HG03460 (cell line): ENCODE results near the gene TCF7.

Experiments
- ATAC-seq: cut with Tn5 transposase; IDR thresholded peaks from one replicate; pipeline ENCODE4 v1.9.1; 2021; ENCODE audit not compliant: unreplicated experiment

The TCF7 gene

DNA sequence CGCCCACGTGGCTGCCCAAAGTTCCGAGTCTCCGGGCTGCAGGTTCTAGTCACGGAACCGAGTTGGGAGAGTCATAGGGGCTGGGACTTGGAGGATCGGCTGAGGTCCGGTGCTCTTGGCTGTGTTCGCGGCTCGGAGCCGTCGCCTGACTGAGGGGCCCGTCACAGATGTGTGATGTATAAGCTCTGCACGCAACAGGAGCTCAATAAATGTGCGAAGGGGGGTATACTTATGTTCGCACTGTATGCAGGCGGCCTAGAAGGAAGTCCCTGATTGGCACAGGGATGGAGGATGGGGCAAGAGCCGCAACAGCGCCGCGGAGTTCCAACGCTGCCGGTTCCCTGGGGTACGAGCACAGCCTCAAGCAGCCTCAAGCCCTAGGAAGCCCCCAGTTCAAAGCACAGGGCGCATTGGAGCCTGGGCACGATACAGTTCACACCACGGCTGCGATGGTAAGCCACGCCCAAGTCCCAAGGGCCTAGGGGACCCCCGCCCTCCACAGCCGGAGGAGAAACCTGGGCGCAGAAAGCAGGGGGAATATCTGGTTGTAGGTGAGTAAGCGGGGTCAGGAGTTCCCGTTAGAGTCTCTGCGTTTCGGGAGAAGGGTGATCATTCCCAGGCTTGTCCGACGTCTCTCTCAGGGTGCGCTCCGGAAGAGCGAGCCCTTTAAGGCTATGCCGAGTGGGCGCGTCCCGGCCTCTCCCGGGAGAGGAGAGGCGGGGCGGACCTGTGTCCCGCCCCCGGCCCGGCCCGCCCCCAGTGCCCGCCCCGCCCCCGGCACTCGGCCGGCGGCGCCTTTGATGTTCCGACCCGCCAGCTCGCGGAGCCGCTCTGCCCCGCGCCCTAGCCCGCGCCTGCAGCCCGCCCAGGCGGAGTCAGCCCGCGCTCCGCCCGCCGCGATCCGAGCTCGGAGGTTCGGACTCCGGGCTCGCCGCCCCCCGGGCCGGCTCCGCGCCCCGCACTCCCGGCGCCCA lies at the start of gene TCF7:
TSS of gene TCF7 (plus strand) at position 780 of the 974 bp plus-strand sequence. CDS start 226 bp downstream, outside the sequence.
- peak; percentile 74 for ATAC-seq

DNA sequence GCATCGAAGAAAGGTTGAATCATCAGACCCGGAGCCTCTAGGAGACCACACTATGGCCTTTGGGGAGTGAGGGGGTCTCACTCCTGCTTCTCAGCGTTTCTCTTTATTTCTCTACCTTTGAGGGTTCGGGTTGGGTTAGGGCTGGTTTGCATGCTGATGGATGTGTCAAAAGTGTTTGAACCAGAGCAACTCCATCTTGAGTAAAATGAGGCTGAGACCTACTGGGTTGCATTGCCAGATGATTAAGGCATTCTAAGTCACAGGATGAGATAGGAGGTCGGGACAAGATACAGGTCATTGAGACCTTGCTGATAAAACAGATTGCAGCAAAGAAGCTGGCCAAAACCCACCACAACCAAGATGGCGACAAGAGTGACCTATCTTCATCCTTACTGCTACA lies 44.9 kb upstream of the TCF7 start:
- ATAC-seq, result no peak

DNA sequence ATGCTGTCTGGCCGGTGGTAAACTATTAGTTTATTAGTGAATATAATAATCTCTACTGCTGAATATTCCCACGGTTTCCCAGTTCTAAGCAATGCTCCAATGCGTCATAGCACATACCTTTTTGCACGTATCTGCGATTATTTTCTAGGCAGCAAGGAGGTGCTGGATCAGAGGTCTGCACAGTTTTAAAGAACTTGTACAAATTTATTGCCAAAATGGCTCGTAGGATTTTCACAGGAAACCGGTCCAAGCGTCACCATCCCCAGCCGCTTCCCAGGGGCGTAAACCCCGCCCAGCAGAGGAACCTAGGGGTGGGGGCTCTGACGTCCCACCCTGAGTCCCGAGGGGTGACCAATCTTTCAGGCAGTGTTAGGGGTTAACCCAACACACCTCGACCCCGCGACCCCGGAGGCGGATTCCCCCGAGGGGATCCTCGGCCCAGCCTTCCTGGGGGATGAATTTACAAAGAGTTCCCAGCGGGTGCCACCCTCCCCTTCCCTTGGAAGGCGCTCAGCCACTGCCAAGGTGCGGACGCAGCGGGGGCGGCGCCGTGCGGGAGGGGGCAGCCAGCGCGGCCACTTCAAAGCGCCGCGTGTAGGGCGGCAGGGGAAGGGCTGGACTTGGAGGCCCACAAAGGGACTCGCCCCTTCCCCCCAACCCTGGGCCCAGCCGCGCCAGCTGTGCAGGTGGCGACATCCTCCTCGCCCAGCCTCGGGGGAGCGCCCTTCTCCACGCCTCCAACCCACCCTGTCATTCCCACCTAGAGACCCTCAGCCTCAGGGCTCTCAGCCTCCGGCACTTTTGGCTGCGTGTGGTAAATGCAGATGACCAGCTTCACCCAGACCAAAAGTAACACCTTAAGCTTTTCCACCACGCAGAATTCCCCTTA lies 43.5 kb upstream of the TCF7 start:
- no peak for ATAC-seq

DNA sequence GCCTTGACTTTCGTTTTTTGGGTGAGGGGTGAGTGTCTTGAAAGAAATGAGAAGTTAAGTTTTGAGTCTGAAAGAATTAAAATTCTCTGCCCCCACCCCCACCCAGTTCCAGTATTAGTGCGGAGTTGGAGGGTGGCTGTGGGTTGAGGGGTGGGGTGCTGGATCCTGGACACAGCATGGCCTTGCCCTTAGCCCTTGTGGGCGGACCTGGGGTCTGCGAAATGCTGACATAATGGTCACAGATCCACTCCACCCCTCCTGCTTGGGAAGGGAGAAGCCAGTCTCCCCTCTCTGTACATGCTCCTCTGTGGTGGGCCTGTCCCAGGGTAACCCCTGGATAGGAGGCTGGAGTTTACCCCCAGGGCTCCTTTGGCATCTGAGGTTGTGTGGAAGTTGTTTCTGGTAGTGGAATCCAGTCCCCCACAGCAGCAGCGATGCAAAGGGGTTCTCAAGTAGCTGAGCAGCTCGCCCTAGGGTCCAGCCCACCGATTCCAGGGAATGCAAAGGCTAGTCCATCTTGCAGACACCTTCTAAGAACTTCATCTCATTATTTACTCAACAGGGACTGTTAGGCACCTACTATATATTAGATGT lies 42.8 kb upstream of the TCF7 start:
- ATAC-seq, result no peak

DNA sequence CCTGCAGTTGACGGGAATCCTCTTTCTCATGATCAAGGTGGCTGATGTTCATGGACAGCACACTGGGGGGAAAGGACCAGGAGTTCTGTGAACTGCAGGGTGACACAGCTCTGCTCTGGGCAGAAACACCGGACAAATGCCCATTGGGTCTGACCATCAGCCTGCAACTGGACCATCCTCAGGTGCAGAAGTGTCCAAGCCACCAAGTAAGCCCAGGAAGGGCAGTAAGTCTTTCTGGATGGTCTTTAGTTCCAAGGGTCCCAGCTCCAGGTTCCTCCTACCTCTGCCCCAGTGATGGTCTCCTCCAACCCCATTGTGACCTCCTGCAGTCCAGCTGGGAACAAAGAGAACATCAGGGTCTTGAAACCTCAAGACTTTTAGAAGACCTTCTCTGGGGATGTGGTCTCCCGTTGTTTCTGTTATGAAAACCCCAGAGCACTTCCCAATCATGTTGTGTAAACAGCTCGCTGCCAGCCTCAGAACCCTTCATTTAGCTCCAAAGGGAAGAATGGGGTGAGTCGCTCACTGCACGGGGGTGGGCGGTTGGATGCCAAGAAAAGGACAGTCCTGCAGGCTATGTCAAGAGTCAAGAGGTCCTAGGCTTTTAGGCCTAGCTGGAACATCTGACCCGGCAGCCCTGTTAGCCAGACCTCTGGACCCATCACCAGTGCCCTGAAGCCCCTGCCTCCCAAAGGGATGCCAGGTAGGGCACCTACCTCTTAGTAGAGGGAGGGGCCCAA lies 41.8 kb upstream of the TCF7 start:
- no peak for ATAC-seq

DNA sequence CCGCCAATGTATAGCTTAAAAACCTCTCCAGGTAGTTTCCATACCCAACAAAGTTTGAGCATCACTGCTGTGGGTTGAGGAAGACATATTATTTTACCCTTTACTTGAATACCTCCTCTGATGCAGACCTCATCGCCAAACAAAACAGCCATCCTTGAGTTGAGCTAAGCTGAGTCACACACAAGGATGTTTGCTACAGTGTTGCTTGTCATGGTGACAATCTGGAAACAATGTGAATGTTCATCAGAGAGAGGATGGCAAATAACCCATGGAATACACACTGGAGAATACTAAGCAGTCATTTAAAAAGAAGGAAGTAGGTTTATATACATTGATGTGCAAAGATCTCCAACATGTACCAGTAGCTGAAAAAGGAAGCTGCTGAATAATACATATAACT lies 41.1 kb upstream of the TCF7 start:
- ATAC-seq, result no peak

DNA sequence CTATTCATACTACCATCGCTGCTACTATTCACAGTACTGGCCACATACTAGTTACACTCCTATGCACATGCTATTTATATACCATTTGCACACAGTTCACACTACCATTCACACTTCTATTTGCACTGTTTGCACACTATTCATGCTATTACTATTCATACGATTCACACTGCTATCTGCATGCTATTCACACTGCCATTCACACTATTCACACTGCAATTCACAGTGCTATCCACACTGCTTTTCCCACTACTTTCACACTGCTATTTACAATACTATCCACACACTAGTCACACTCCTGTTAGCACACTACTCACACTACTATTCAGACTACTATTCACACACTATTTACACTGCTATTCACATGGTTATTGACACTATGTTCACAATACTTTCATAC lies 39.4 kb upstream of the TCF7 start:
- no peak for ATAC-seq

DNA sequence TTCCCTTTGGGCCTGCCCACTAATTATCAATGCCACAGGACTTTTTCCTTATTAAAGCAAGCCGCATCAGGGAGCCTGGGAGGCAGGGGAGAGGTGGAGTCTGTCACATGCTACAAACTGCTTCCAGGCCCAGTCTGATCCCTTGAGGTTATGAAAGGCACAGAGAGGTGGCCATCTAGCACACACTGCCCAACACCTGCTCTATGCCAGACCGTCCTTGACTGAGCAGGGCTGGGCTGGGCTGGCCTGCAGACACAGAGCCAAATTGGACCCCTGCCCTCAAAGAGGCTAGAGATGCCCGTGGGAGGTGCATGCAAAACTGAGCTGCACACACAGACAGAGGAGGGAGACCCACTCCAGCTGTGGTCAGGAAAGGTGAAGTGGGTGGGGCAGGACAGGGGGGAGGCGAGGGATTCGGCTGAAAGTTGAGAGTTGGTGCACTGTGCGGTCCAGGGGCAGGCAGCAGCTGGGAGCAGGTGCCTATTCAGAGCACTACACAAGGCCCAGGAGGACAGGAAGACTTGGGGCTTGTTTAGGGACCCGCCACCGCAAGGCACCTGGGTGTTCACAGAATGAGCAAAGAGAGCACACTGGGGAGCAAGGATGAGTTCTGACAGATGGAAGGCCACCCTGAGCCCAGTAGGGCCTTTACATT lies 36.4 kb upstream of the TCF7 start:
- no peak for ATAC-seq

DNA sequence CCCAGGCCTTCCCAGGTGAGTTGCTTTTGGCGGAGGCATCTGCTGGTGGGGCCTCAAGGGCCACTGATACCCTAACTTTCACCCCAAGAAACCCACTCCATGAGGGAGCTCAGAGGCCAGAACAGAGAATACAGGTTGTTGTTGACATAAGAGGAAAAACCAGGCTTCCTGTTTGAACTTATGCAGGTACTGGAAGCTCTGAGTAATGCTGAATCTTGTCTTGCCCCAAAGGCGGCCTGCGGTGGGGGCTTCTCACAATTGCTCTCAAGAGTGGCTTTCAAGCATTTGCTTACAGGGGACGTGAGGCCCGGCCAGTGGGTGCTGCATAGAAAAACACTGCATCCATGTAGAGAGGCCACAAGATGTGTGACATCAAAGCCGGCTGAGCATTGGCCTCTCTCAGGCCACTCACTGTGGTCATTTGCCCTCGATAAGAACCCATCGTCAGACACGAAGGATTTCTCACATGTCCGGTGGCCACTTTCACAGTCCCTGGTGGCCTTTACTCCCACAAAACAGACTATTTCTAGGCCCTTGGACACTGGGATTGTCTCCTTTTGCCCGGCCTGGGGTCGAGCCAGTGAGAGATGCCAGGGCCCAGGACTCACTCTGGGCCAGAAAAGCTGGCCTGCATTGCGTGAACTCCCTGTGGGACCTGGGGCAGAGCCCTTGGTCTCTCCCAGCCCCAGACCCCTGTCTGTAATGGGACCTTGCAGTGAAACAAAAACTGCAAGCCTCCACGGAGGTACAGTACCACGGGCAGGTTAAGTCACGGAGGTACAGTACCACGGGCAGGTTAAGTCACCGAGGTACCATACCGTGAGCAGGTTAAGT lies 34.5 kb upstream of the TCF7 start:
- no peak for ATAC-seq

DNA sequence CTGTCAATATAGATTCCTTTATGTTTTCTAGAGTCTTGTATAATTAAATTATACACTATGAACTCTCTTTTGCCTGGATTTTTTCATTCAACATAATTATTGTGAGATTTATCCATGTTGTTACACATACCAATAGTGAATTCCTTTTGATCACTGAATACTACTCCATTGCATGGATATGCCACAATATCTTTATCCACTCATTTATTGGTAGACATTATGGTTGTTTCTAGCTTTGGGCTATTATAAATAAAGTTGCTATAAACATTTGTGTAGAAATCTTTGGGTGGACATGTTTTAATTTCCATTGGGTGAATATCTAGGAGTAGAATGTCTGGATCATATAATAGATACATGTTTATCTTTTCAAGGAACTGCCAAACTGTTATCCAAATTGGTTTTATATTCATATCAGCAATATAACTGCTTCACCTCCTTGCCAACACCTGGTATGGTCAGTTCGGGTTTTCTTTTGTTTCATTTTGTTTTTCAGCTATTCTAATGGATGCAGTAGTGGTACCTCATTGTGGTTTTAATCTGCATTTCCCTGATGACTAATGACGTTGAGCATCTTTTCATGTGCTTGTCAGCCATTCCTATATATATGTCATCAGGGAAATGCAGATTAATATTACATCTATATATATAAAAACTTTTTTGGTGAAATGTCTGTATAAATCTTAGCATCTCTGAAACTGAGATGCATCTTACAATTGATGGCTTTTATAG lies 32.1 kb upstream of the TCF7 start:
- no peak for ATAC-seq

DNA sequence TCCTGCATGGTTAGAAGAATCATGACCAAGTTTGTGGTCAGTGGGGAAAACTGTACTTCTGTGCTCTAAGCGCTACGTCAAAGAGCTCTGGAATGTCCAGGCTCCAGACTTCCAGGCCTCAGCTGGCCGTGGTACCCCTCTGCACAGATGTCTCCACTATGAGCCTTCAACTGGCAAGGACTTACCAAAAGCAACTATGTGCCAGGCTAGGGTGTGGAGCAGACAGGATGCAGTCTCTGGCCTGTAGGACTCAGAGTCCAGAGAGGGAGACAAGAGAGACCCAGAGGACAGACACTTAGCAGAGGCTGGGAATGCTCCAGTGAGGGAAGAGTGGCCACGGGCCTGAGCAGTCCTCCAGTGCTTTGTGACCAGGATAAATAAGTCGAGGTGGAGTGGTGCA lies 31.0 kb upstream of the TCF7 start:
- ATAC-seq, result no peak

DNA sequence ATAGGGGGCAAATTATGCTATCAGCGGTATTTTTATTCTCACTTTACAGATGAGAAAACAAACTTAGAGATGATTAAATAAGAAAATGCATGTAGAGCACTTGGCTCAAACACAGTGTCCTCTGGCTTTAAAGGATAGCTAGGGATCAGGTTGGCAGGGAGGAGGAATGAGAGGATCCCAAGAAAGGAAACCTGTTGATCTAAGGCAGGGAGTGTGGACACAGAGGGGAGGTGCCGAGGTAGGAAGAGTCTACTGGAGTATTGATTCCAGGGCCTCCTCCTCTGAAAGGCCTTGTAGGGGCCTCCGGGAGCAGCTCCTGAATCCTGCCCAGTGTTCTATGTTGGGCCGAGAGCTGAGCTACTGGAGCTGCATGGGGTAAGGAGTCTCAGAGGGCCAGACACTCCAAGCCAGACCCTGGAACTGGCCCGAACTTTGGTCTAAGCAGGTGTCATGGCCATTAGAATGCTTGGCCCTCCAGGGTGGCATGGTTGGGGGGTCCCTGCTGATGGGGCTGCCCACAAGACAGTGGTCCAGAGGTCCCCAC lies 30.4 kb upstream of the TCF7 start:
- no peak for ATAC-seq

DNA sequence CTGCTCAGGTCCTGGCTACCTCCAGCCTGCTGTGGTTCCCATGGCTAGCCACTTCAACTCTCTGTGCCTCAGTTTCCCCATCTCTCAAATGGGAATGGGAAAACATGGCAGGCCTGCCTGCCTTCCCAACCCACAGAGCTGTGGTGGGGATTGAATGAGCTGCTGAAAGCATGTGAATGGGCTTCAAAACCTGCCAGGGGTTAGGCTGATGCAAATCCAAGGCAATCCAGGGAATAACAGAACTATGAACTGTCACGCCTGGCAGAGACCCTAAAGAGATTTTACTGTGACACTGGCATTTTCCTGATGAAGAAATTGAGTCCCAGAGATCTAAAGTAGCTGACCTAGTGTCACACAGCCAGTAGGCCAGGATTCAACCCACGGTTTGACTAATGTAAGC lies 29.9 kb upstream of the TCF7 start:
- no peak for ATAC-seq

DNA sequence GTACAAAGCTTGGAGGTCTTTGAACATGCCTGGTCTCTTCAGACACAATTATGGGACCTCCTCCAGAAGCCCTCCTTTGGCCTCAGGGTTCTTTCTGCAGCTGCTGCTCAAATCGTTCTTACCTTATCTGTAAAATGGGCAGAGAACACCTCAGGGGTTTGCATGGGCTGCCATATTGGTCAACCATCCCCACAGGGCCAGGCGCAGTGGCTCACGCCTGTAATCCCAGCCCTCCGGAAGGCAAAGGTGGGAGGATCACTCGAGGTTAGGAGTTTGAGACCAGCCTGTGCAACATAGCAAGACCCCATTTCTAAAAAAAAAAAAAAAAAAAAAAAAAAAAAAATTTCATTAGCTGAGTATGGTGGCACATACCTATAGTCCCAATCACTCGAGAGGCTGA lies 29.1 kb upstream of the TCF7 start:
- ATAC-seq, result no peak

DNA sequence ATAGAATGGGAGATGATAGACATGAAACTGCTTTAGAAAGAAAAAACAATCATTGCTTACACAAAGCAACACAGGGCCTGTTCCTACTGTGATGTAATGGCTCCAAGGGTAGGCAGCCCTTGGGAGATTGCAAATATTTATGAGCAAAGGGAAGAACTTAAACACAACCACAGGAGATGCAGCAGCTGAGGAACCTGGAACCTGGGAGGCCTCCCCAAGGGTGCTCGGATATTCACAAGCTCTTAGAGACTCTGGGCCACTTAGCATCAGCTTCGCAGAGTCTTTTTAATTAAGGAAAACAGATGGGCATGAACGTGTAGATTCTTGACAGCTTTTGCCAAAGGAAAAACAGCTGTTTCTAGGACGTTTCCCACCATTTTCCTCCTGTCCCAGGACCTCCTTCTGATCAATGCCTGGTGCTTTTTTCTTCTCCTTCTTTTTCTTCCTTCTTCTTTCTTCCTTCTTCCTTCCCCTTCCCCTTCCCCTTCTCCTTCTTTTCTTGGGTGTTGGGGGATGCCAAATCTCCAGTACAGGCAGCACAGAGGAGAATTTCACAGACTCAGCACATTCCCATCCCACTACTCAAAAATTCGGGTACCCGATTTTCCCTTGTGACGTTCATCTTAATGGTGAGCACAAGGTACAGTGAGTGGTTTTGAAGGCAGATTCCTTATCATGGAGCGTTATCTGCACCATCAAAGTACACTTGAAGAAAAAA lies 28.1 kb upstream of the TCF7 start:
- no peak for ATAC-seq

DNA sequence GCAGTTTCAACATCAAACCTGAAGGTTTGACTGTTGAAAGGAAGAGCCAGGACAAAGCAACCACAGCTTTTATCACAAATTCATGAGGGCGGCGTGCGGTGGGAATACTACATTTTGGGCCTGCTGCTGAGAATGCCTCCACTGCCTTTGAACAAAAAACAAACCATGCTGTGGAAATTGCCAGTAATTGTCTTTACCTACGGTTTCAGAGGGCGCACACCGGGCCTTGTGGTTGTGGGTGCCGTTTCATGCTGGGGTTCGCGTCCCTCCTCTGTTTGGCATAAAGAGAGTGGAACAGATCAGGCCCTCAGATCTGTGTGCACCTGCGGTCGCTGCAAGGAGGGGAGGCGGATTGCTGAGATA lies 27.6 kb upstream of the TCF7 start:
- ATAC-seq, result no peak

DNA sequence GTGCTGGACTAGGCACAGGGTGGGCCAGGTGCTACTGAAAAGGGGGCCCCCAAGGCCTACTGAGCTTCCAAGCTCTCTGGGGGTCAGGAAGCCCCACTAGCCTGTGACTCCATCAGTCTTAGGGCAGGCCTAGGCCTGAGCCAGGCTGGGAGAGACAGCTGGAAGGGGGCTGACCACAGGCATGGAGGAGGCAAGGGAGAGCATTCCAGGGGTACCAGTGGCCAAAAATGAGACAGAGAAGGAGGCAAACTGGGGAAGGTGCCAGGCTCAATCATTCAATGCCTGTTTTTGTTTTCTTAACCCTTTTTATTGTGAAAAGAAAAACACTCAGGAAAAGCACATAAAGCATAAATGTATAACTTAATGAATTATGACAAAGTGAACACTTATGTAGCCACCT lies 26.2 kb upstream of the TCF7 start:
- ATAC-seq, result no peak

DNA sequence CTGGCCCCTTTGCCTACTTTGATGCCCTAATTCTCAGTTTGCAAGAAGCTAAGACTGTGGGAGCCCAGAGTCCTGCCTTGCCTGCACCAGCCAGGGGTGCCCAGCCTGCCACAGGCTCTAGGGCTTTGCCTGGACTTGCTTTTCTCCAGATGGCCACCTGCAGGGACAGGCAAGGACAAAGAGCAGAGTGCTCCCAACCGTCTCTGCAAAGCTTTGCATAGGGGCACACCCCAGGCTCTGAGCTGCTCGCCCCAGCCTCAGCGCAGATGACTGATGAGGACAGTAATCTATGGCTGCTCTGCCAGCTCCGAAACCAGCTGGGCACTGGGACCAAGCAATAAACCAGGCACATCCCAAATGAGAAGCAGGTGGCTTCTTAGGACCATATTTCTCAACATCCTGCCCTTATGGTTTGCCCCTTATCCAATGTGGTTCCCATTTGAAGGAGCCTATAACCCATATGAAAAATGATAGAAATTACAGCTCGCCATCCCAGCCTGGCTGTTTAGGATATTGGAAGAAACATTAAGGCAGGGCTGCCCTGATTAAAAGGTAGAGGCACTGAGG lies 25.4 kb upstream of the TCF7 start:
- ATAC-seq, result no peak
